WTC11 (cell line): ENCODE results near the gene ATP7A. TPM values are rescaled to one million over a fixed set of nuclear protein-coding genes. Genes with fewer than 3 reads are reported as not detected.
A peak's percentile ranks its signal among the peaks of the same experiment; 100 is the strongest.

Experiments used
- ATAC-seq: fragments of 200-7000 bp; cut with Tn5 transposase; 2 replicates; pipeline ENCODE4 v1.10.0; 2021; ENCODE audit warnings: mild to moderate bottlenecking, moderate library complexity
- CTCF ChIA-PET: fragments of 300-600 bp; sonication (Branson Sonifier 250); formaldehyde crosslinking; loops from one replicate; lab custom pipeline; 2021; ENCODE audit warnings: antibody characterized with exemption; lab: Charles Lee
- POLR2A ChIA-PET: fragments of 350-600 bp; sonication (Branson Sonifier 250); formaldehyde crosslinking; loops from one replicate; lab custom pipeline; 2021; ENCODE audit warnings: antibody characterized with exemption; lab: Charles Lee
- DNase-seq: peaks from one replicate; pipeline ENCODE4 v3.0.0; 2021; ENCODE audit warnings: low spot score
- H3K27ac Mint-ChIP-seq: 2 replicates; pipeline ENCODE4 v1.8.0; 2021; ENCODE audit warnings: mixed read lengths
- H3K27me3 Mint-ChIP-seq: 2 replicates; pipeline ENCODE4 v1.8.0; 2021; ENCODE audit warnings: low read depth, mild to moderate bottlenecking, moderate library complexity, mixed read lengths
- H3K36me3 Mint-ChIP-seq: 2 replicates; pipeline ENCODE4 v1.8.0; 2021; ENCODE audit warnings: mixed read lengths
- H3K4me1 Mint-ChIP-seq: 2 replicates; pipeline ENCODE4 v1.8.0; 2022; ENCODE audit warnings: mixed read lengths
- H3K4me3 Mint-ChIP-seq: 2 replicates; pipeline ENCODE4 v1.8.0; 2021; ENCODE audit warnings: mild to moderate bottlenecking, moderate library complexity, mixed read lengths
- H3K9me3 Mint-ChIP-seq: 2 replicates; pipeline ENCODE4 v1.8.0; 2021; ENCODE audit warnings: mixed read lengths
- ATF1 ChIP-seq: sonication (generic); formaldehyde crosslinking; IDR thresholded peaks from 2 replicates; pipeline ENCODE4 v1.8.1; 2023; ENCODE audit warnings: mild to moderate bottlenecking, moderate library complexity, missing genetic modification reagents
- CREM ChIP-seq: sonication (generic); formaldehyde crosslinking; IDR thresholded peaks from 2 replicates; pipeline ENCODE4 v1.8.1; 2022; ENCODE audit warnings: mild to moderate bottlenecking, missing genetic modification reagents, moderate library complexity
- FOXK1 ChIP-seq: sonication (generic); formaldehyde crosslinking; IDR thresholded peaks from 2 replicates; pipeline ENCODE4 v1.8.0; 2022; ENCODE audit warnings: mild to moderate bottlenecking, moderate library complexity, missing genetic modification reagents
- FOXP1 ChIP-seq: sonication (generic); formaldehyde crosslinking; IDR thresholded peaks from 2 replicates; pipeline ENCODE4 v1.8.0; 2022; ENCODE audit warnings: missing genetic modification reagents, mild to moderate bottlenecking, moderate library complexity, borderline replicate concordance
- GABPB1 ChIP-seq: sonication (generic); formaldehyde crosslinking; IDR thresholded peaks from 2 replicates; pipeline ENCODE4 v1.8.1; 2023; ENCODE audit warnings: mild to moderate bottlenecking, missing genetic modification reagents
- GTF2I ChIP-seq: fragments of 250-450 bp; sonication (Bioruptor Pico); conservative IDR thresholded peaks from 2 replicates; pipeline ENCODE4 v1.4.0; 2021; ENCODE audit warnings: mild to moderate bottlenecking
- HMGA2 ChIP-seq: fragments of 250-450 bp; sonication (Bioruptor Pico); IDR thresholded peaks from 2 replicates; pipeline ENCODE4 v1.4.0; 2021; ENCODE audit warnings: mild to moderate bottlenecking, moderate library complexity
- JUN ChIP-seq: sonication (generic); formaldehyde crosslinking; IDR thresholded peaks from 2 replicates; pipeline ENCODE4 v1.8.0; 2023; ENCODE audit warnings: mild to moderate bottlenecking, missing genetic modification reagents
- KAT7 ChIP-seq: sonication (generic); formaldehyde crosslinking; IDR thresholded peaks from 2 replicates; pipeline ENCODE4 v1.8.1; 2023; ENCODE audit warnings: missing genetic modification reagents, mild to moderate bottlenecking, borderline replicate concordance
- MXD4 ChIP-seq: fragments of 250-450 bp; sonication (Bioruptor Pico); IDR thresholded peaks from 2 replicates; pipeline ENCODE4 v1.8.0; 2021; ENCODE audit warnings: mild to moderate bottlenecking, moderate library complexity, borderline replicate concordance
- NFATC4 ChIP-seq: fragments of 250-450 bp; sonication (Bioruptor Pico); IDR thresholded peaks from 2 replicates; pipeline ENCODE4 v1.9.0; 2021; ENCODE audit warnings: mild to moderate bottlenecking
- NR2C2 ChIP-seq: sonication (generic); formaldehyde crosslinking; IDR thresholded peaks from 2 replicates; pipeline ENCODE4 v1.8.0; 2022; ENCODE audit warnings: mild to moderate bottlenecking, missing genetic modification reagents
- RELA ChIP-seq: sonication (generic); formaldehyde crosslinking; IDR thresholded peaks from 2 replicates; pipeline ENCODE4 v1.8.1; 2022; ENCODE audit warnings: missing genetic modification reagents, mild to moderate bottlenecking, borderline replicate concordance
- SP1 ChIP-seq: sonication (generic); formaldehyde crosslinking; conservative IDR thresholded peaks from 2 replicates; pipeline ENCODE4 v1.8.1; 2022; ENCODE audit warnings: missing genetic modification reagents
- ZBTB21 ChIP-seq: sonication (generic); formaldehyde crosslinking; IDR thresholded peaks from 2 replicates; pipeline ENCODE4 v1.8.1; 2023; ENCODE audit warnings: mild to moderate bottlenecking, missing genetic modification reagents, borderline replicate concordance
- ZNF317 ChIP-seq: sonication (generic); formaldehyde crosslinking; IDR thresholded peaks from 2 replicates; pipeline ENCODE4 v1.8.1; 2023; ENCODE audit warnings: low read depth, mild to moderate bottlenecking, moderate library complexity, missing genetic modification reagents, borderline replicate concordance
- ZNF396 ChIP-seq: fragments of 250-450 bp; sonication (Bioruptor Pico); IDR thresholded peaks from 2 replicates; pipeline ENCODE4 v1.8.0; 2021; ENCODE audit warnings: mild to moderate bottlenecking, moderate library complexity, borderline replicate concordance
- ZNF416 ChIP-seq: fragments of 250-450 bp; sonication (Bioruptor Pico); IDR thresholded peaks from 2 replicates; pipeline ENCODE4 v1.9.0; 2021; ENCODE audit warnings: mild to moderate bottlenecking, inconsistent platforms
- total RNA-seq: library from RNA; stranded (reverse); gene quantifications from 3 replicates; pipeline ENCODE4 v1.2.3, GENCODE V29; 2021
- TF ChIP-seq, protein P1 (sequence below): sonication (generic); formaldehyde crosslinking; IDR thresholded peaks from 2 replicates; pipeline ENCODE4 v1.8.1; 2022; ENCODE audit warnings: missing genetic modification reagents, borderline replicate concordance
- TF ChIP-seq, protein P2 (sequence below): fragments of 250-450 bp; sonication (Bioruptor Pico); IDR thresholded peaks from 2 replicates; pipeline ENCODE4 v1.8.0; 2021; ENCODE audit warnings: mild to moderate bottlenecking
- TF ChIP-seq, protein P3 (sequence below): sonication (generic); formaldehyde crosslinking; IDR thresholded peaks from 2 replicates; pipeline ENCODE4 v1.8.1; 2022; ENCODE audit warnings: low read depth, missing genetic modification reagents, borderline replicate concordance
- TF ChIP-seq, protein P4 (sequence below): fragments of 250-450 bp; sonication (Bioruptor Pico); IDR thresholded peaks from 2 replicates; pipeline ENCODE4 v1.9.0; 2021; ENCODE audit warnings: mild to moderate bottlenecking
- TF ChIP-seq, protein P5 (sequence below): fragments of 250-450 bp; sonication (Bioruptor Pico); IDR thresholded peaks from 2 replicates; pipeline ENCODE4 v1.9.0; 2021; ENCODE audit warnings: mild to moderate bottlenecking, borderline replicate concordance
- TF ChIP-seq, protein P6 (sequence below): sonication (generic); formaldehyde crosslinking; IDR thresholded peaks from 2 replicates; pipeline ENCODE4 v1.8.1; 2022; ENCODE audit warnings: low read depth, mild to moderate bottlenecking, moderate library complexity, missing genetic modification reagents, borderline replicate concordance

The ATP7A gene
- total RNA-seq, 1 experiment from 2014 or later, result 2.8 TPM

DNA sequence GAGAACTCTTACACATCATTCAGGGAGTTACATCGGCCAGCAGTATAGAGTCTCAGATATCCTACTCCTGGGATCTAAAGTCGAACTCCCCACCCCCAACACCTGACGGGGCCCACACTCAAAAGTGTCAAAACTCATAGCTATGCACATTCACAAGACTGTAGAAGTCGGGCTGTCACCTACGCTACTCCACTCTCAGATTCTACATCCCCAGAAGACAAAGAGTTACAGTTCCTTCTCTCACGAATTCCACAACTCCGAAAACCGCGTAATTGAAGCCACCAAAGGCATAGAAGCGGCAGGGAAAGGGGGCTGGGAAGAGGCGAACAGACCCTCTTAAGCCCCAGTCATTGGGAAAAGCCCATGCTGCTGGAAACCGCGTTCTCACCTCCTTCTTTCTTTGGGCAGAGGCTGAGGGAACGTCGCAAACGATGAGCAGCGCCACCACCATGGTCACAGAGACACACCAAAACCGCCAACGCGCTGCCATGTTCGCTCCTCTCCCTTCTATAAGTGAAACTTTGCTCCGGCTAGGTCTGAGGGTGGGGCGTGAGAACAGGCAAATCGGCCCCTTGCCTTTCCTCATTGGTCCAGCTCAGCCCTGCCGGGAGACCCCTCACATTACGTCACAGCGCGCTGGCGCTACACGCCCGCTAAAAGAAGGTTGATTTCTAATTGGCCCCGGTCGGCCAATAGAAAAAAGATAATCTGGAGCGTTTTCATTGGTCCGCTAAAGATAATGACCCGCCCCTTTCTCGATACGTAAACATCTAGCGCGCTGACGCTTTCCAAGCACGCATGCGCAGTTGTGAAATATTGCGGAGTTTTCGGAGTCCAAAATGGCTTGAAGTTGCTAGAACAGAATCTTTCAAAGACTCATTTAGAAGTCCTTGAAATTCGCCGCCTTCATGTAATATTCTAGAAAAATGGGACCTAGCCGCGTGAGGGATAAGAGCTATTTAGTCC, 15.3 kb upstream of the ATP7A start, which contains the start of gene MAGT1:
MAGT1 (minus strand) TSS at position 515 of the 966 bp plus-strand sequence; CDS start at position 490, 25 bp downstream.
- Mint-ChIP-seq H3K27me3 (no peaks in the 10 kb centered on the region), H3K4me1 (no peaks in the 10 kb centered on the region), H3K36me3 (peaks cover 9% of the 10 kb centered on the region), H3K9me3 (no peaks in the 10 kb centered on the region), H3K27ac (peak within 1 kb of the TSS; percentile 100), H3K4me3 (peak within 1 kb of the TSS; percentile 97)
- CTCF ChIA-PET, result no interaction called here
- POLR2A ChIA-PET, result interaction anchor here (0.6 to 1.0 kb wide), 3 partner anchors 117 to 212 kb away, joined by 3 read pairs; no protein-coding TSS in a partner anchor
- ATAC-seq (peak; percentile 93), DNase-seq (peak; percentile 86)
- TF ChIP-seq, protein P1, sequence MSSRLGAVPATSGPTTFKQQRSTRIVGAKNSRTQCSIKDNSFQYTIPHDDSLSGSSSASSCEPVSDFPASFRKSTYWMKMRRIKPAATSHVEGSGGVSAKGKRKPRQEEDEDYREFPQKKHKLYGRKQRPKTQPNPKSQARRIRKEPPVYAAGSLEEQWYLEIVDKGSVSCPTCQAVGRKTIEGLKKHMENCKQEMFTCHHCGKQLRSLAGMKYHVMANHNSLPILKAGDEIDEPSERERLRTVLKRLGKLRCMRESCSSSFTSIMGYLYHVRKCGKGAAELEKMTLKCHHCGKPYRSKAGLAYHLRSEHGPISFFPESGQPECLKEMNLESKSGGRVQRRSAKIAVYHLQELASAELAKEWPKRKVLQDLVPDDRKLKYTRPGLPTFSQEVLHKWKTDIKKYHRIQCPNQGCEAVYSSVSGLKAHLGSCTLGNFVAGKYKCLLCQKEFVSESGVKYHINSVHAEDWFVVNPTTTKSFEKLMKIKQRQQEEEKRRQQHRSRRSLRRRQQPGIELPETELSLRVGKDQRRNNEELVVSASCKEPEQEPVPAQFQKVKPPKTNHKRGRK (CRISPR knock-in tag), result no peak
- TF ChIP-seq, protein P2, sequence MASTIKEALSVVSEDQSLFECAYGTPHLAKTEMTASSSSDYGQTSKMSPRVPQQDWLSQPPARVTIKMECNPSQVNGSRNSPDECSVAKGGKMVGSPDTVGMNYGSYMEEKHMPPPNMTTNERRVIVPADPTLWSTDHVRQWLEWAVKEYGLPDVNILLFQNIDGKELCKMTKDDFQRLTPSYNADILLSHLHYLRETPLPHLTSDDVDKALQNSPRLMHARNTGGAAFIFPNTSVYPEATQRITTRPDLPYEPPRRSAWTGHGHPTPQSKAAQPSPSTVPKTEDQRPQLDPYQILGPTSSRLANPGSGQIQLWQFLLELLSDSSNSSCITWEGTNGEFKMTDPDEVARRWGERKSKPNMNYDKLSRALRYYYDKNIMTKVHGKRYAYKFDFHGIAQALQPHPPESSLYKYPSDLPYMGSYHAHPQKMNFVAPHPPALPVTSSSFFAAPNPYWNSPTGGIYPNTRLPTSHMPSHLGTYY (CRISPR knock-in tag), result no peak
- TF ChIP-seq NR2C2 (no peak), MXD4 (CRISPR knock-in tag) (no peak), FOXP1 (no peak), CREM (CRISPR knock-in tag) (peak; percentile 63; the same call in 1 of the 2 replicates), ZNF396 (CRISPR knock-in tag) (no peak), ZNF416 (CRISPR knock-in tag) (no peak), SP1 (CRISPR knock-in tag) (peak; percentile 59), KAT7 (CRISPR knock-in tag) (no peak), ZBTB21 (CRISPR knock-in tag) (no peak), NFATC4 (no peak), HMGA2 (no peak), ZNF317 (CRISPR knock-in tag) (no peak), JUN (CRISPR knock-in tag) (no peak), GABPB1 (CRISPR knock-in tag) (no peak), ATF1 (no peak), RELA (CRISPR knock-in tag) (no peak), GTF2I (CRISPR knock-in tag) (no peak), FOXK1 (CRISPR knock-in tag) (no peak; the same call in 1 of the 2 replicates)
- TF ChIP-seq, protein P3, sequence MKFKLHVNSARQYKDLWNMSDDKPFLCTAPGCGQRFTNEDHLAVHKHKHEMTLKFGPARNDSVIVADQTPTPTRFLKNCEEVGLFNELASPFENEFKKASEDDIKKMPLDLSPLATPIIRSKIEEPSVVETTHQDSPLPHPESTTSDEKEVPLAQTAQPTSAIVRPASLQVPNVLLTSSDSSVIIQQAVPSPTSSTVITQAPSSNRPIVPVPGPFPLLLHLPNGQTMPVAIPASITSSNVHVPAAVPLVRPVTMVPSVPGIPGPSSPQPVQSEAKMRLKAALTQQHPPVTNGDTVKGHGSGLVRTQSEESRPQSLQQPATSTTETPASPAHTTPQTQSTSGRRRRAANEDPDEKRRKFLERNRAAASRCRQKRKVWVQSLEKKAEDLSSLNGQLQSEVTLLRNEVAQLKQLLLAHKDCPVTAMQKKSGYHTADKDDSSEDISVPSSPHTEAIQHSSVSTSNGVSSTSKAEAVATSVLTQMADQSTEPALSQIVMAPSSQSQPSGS, result no peak
- TF ChIP-seq, protein P4, sequence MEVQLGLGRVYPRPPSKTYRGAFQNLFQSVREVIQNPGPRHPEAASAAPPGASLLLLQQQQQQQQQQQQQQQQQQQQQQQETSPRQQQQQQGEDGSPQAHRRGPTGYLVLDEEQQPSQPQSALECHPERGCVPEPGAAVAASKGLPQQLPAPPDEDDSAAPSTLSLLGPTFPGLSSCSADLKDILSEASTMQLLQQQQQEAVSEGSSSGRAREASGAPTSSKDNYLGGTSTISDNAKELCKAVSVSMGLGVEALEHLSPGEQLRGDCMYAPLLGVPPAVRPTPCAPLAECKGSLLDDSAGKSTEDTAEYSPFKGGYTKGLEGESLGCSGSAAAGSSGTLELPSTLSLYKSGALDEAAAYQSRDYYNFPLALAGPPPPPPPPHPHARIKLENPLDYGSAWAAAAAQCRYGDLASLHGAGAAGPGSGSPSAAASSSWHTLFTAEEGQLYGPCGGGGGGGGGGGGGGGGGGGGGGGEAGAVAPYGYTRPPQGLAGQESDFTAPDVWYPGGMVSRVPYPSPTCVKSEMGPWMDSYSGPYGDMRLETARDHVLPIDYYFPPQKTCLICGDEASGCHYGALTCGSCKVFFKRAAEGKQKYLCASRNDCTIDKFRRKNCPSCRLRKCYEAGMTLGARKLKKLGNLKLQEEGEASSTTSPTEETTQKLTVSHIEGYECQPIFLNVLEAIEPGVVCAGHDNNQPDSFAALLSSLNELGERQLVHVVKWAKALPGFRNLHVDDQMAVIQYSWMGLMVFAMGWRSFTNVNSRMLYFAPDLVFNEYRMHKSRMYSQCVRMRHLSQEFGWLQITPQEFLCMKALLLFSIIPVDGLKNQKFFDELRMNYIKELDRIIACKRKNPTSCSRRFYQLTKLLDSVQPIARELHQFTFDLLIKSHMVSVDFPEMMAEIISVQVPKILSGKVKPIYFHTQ (CRISPR knock-in tag), result no peak
- TF ChIP-seq, protein P5, sequence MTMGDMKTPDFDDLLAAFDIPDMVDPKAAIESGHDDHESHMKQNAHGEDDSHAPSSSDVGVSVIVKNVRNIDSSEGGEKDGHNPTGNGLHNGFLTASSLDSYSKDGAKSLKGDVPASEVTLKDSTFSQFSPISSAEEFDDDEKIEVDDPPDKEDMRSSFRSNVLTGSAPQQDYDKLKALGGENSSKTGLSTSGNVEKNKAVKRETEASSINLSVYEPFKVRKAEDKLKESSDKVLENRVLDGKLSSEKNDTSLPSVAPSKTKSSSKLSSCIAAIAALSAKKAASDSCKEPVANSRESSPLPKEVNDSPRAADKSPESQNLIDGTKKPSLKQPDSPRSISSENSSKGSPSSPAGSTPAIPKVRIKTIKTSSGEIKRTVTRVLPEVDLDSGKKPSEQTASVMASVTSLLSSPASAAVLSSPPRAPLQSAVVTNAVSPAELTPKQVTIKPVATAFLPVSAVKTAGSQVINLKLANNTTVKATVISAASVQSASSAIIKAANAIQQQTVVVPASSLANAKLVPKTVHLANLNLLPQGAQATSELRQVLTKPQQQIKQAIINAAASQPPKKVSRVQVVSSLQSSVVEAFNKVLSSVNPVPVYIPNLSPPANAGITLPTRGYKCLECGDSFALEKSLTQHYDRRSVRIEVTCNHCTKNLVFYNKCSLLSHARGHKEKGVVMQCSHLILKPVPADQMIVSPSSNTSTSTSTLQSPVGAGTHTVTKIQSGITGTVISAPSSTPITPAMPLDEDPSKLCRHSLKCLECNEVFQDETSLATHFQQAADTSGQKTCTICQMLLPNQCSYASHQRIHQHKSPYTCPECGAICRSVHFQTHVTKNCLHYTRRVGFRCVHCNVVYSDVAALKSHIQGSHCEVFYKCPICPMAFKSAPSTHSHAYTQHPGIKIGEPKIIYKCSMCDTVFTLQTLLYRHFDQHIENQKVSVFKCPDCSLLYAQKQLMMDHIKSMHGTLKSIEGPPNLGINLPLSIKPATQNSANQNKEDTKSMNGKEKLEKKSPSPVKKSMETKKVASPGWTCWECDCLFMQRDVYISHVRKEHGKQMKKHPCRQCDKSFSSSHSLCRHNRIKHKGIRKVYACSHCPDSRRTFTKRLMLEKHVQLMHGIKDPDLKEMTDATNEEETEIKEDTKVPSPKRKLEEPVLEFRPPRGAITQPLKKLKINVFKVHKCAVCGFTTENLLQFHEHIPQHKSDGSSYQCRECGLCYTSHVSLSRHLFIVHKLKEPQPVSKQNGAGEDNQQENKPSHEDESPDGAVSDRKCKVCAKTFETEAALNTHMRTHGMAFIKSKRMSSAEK (CRISPR knock-in tag), result no peak
- TF ChIP-seq, protein P6, sequence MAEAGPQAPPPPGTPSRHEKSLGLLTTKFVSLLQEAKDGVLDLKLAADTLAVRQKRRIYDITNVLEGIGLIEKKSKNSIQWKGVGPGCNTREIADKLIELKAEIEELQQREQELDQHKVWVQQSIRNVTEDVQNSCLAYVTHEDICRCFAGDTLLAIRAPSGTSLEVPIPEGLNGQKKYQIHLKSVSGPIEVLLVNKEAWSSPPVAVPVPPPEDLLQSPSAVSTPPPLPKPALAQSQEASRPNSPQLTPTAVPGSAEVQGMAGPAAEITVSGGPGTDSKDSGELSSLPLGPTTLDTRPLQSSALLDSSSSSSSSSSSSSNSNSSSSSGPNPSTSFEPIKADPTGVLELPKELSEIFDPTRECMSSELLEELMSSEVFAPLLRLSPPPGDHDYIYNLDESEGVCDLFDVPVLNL (CRISPR knock-in tag), result no peak
